Effector memory CD8-positive, alpha-beta T cell (primary cell): ENCODE results near the gene PPP1R37.

Source experiments
- ATAC-seq: fragments of 150-1000 bp; cut with Tn5 transposase; replicated peaks from 2 replicates; pipeline ENCODE4 v1.10.0; 2021; ENCODE audit warnings: mild to moderate bottlenecking, moderate library complexity
- DNase-seq, 3 experiments: peaks; one replicate each; pipeline ENCODE4 v3.0.0; 2021
- H3K27ac Mint-ChIP-seq, 2 donors: one replicate each; pipeline ENCODE4 v1.8.0; 2022; ENCODE audit warnings: mild to moderate bottlenecking in 2 of 2, mixed read lengths in 2 of 2, moderate library complexity in 2 of 2
- H3K27me3 Mint-ChIP-seq, 2 donors: one replicate each; pipeline ENCODE4 v1.8.0; 2022; ENCODE audit warnings: mixed read lengths in 2 of 2
- H3K36me3 Mint-ChIP-seq: one replicate; pipeline ENCODE4 v1.8.0; 2022; ENCODE audit warnings: mild to moderate bottlenecking, moderate library complexity, mixed read lengths; ENCODE audit not compliant: insufficient read depth
- H3K4me1 Mint-ChIP-seq, 2 donors: one replicate each; pipeline ENCODE4 v1.8.0; 2022; ENCODE audit warnings: low read depth in 2 of 2, mixed read lengths in 2 of 2
- H3K4me3 Mint-ChIP-seq, 2 donors: one replicate each; pipeline ENCODE4 v1.8.0; 2022; ENCODE audit warnings: mild to moderate bottlenecking in 2 of 2, mixed read lengths in 2 of 2, moderate library complexity in 2 of 2
- H3K9me3 Mint-ChIP-seq, 2 donors: one replicate each; pipeline ENCODE4 v1.8.0; 2022; ENCODE audit warnings: mixed read lengths in 2 of 2

The PPP1R37 gene

GRCh38 chr19:45094137-45094536 is 1.2 kb downstream of the PPP1R37 start:
- ATAC-seq (no peak), DNase-seq (no peak)
- Mint-ChIP-seq H3K27me3 (no peaks in the 10 kb centered on the region), H3K9me3 (no peaks in the 10 kb centered on the region), H3K36me3 (peaks cover 36% of the 10 kb centered on the region), H3K4me1 (peaks cover 58 to 67% of the 10 kb centered on the region in 2 donors), H3K4me3 (peak overlapping the region; percentile 98), H3K27ac (peak overlapping the region; percentile 99)

GRCh38 chr19:45094707-45095106 is 1.7 kb downstream of the PPP1R37 start:
- H3K27me3 Mint-ChIP-seq: no peaks in the 10 kb centered on the region
- DNase-seq (no peak), ATAC-seq (no peak)
- peak overlapping the region; percentile 98 for H3K4me3 Mint-ChIP-seq
- H3K4me1 Mint-ChIP-seq: peaks cover 58 to 69% of the 10 kb centered on the region in 2 donors
- no peaks in the 10 kb centered on the region for H3K9me3 Mint-ChIP-seq
- peak overlapping the region in 1 of 2 donors; percentile 99 for H3K27ac Mint-ChIP-seq
- peaks cover 34% of the 10 kb centered on the region for H3K36me3 Mint-ChIP-seq

- no peaks in the 10 kb centered on the region for H3K27me3 Mint-ChIP-seq
- H3K4me3 Mint-ChIP-seq: peak overlapping the region in 1 of 2 donors; percentile 47
- DNase-seq (no peak), ATAC-seq (no peak)
- peaks cover 30% of the 10 kb centered on the region for H3K36me3 Mint-ChIP-seq
- peak overlapping the region; percentile 74 to 87 for H3K27ac Mint-ChIP-seq
- H3K9me3 Mint-ChIP-seq: no peaks in the 10 kb centered on the region
- peaks cover 65 to 72% of the 10 kb centered on the region in 2 donors for H3K4me1 Mint-ChIP-seq
Observed at GRCh38 chr19:45095496-45096413, 2.8 kb downstream of the PPP1R37 start.

GRCh38 chr19:45096700-45097099 is 3.7 kb downstream of the PPP1R37 start:
- Mint-ChIP-seq H3K27me3 (no peaks in the 10 kb centered on the region), H3K4me1 (peaks cover 70 to 72% of the 10 kb centered on the region in 2 donors), H3K4me3 (peak overlapping the region in 1 of 2 donors; percentile 47), H3K27ac (peak overlapping the region; percentile 74 to 87), H3K9me3 (no peaks in the 10 kb centered on the region), H3K36me3 (peaks cover 23% of the 10 kb centered on the region)
- DNase-seq (no peak), ATAC-seq (no peak)

- ATAC-seq (no peak), DNase-seq (no peak)
- H3K9me3 Mint-ChIP-seq: no peaks in the 10 kb centered on the region
- peaks cover 68 to 70% of the 10 kb centered on the region in 2 donors for H3K4me1 Mint-ChIP-seq
- H3K27ac Mint-ChIP-seq: peak overlapping the region; percentile 59 to 87
- H3K4me3 Mint-ChIP-seq: no peak overlapping the region
- H3K36me3 Mint-ChIP-seq: peaks cover 16% of the 10 kb centered on the region
- no peaks in the 10 kb centered on the region for H3K27me3 Mint-ChIP-seq
Observed at GRCh38 chr19:45097450-45097775, 4.4 kb downstream of the PPP1R37 start.

GRCh38 chr19:45097776-45098520 is 5.0 kb downstream of the PPP1R37 start:
- H3K9me3 Mint-ChIP-seq: no peaks in the 10 kb centered on the region
- H3K36me3 Mint-ChIP-seq: peaks cover 10% of the 10 kb centered on the region
- H3K27ac Mint-ChIP-seq: peak overlapping the region; percentile 59 to 87
- ATAC-seq (no peak), DNase-seq (no peak)
- peaks cover 67 to 70% of the 10 kb centered on the region in 2 donors for H3K4me1 Mint-ChIP-seq
- H3K27me3 Mint-ChIP-seq: no peaks in the 10 kb centered on the region
- no peak overlapping the region for H3K4me3 Mint-ChIP-seq

- DNase-seq (no peak), ATAC-seq (no peak)
- peaks cover 6% of the 10 kb centered on the region for H3K36me3 Mint-ChIP-seq
- peak overlapping the region in 1 of 2 donors; percentile 44 for H3K27ac Mint-ChIP-seq
- H3K9me3 Mint-ChIP-seq: no peaks in the 10 kb centered on the region
- no peaks in the 10 kb centered on the region for H3K27me3 Mint-ChIP-seq
- H3K4me1 Mint-ChIP-seq: peaks cover 65 to 69% of the 10 kb centered on the region in 2 donors
- no peak overlapping the region for H3K4me3 Mint-ChIP-seq
Observed at GRCh38 chr19:45098521-45099466, 5.8 kb downstream of the PPP1R37 start.

- no peak for ATAC-seq
- Mint-ChIP-seq H3K9me3 (no peaks in the 10 kb centered on the region), H3K4me3 (no peak overlapping the region), H3K27me3 (no peaks in the 10 kb centered on the region), H3K36me3 (peaks cover 2% of the 10 kb centered on the region), H3K27ac (peak overlapping the region in 1 of 2 donors; percentile 44), H3K4me1 (peaks cover 65 to 71% of the 10 kb centered on the region in 2 donors)
- no peak for DNase-seq
Observed at GRCh38 chr19:45099467-45100191, 6.7 kb downstream of the PPP1R37 start.

GRCh38 chr19:45100201-45100600 is 7.2 kb downstream of the PPP1R37 start:
- no peak for ATAC-seq
- no peak overlapping the region for H3K4me3 Mint-ChIP-seq
- no peaks in the 10 kb centered on the region for H3K27me3 Mint-ChIP-seq
- H3K27ac Mint-ChIP-seq: no peak overlapping the region
- DNase-seq: no peak
- H3K36me3 Mint-ChIP-seq: no peaks in the 10 kb centered on the region
- peaks cover 67 to 72% of the 10 kb centered on the region in 2 donors for H3K4me1 Mint-ChIP-seq
- no peaks in the 10 kb centered on the region for H3K9me3 Mint-ChIP-seq

GRCh38 chr19:45100846-45101252 is 7.9 kb downstream of the PPP1R37 start:
- Mint-ChIP-seq H3K4me1 (peaks cover 70 to 71% of the 10 kb centered on the region in 2 donors), H3K27me3 (no peaks in the 10 kb centered on the region), H3K36me3 (no peaks in the 10 kb centered on the region), H3K9me3 (no peaks in the 10 kb centered on the region), H3K27ac (no peak overlapping the region), H3K4me3 (peak overlapping the region in 1 of 2 donors; percentile 0)
- ATAC-seq: no peak
- DNase-seq: no peak

- H3K36me3 Mint-ChIP-seq: no peaks in the 10 kb centered on the region
- no peaks in the 10 kb centered on the region for H3K9me3 Mint-ChIP-seq
- no peak for DNase-seq
- no peaks in the 10 kb centered on the region for H3K27me3 Mint-ChIP-seq
- ATAC-seq: no peak
- no peak overlapping the region for H3K4me3 Mint-ChIP-seq
- peak overlapping the region in 1 of 2 donors; percentile 32 for H3K27ac Mint-ChIP-seq
- H3K4me1 Mint-ChIP-seq: peaks cover 61 to 62% of the 10 kb centered on the region in 2 donors
Observed at GRCh38 chr19:45101806-45102205, 8.8 kb downstream of the PPP1R37 start.

- DNase-seq (no peak), ATAC-seq (no peak)
- no peaks in the 10 kb centered on the region for H3K36me3 Mint-ChIP-seq
- H3K4me3 Mint-ChIP-seq: peak overlapping the region in 1 of 2 donors; percentile 71
- no peaks in the 10 kb centered on the region for H3K9me3 Mint-ChIP-seq
- peak overlapping the region in 1 of 2 donors; percentile 32 for H3K27ac Mint-ChIP-seq
- peaks cover 54 to 55% of the 10 kb centered on the region in 2 donors for H3K4me1 Mint-ChIP-seq
- H3K27me3 Mint-ChIP-seq: no peaks in the 10 kb centered on the region
Observed at GRCh38 chr19:45102481-45102880, 9.5 kb downstream of the PPP1R37 start.
